Stimulated activated CD8-positive, alpha-beta memory T cell treated with anti-CD3 and anti-CD28 coated beads, Interleukin-2, amount 100 ng/mL, for 1 hour (primary cell): ENCODE data around the gene PITPNM2.
A peak's percentile ranks its signal among the peaks of the same experiment; 100 is the strongest.
"Not testable (repeated sequence)": the region's sequence is repeated elsewhere in the genome, so short reads cannot be mapped to it uniquely, and the experiment has no call there.

Experiments
- DNase-seq, 2 donors: peaks; one replicate each; pipeline ENCODE4 v3.0.0-alpha.2; 2020; ENCODE audit warnings: low read depth in 2 of 2

Gene PITPNM2

DNA sequence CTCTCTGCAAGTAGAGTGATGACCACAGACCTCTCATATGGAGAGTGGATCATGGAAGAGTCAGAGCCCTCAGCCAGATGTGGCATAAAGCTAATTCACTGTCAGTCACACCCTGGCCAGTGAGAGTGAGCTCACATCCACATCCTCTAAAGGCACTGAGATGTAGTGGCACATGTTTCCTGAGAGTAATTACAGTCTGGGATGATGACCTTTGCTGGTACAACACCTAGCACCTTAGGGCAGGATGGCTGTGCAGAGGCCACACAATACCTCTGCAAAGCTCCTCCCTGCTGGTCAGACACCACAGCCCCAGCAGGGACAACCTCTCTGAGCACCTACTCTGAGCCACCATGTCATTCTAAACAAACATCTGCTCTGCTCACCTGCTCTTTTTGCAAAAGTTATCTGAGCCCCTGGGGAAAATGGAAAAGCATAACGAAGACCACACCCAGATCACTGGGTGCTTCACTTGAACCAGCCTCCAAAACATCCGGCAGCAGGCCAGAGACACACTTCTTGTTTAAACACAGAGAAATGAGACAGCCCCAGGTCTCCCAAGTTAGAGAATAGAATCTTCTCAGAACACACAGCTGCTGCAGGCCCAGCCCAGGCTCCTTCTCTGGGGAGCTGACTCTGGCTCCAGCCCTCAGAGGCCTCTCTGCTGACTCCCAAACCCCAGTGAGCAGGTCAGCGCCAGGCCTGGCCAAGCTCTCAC is 30.3 kb downstream of the PITPNM2 start:
- DNase-seq: no peak

GRCh38 chr12:123119808-123120207 is 31.1 kb downstream of the PITPNM2 start:
- no peak for DNase-seq

DNA sequence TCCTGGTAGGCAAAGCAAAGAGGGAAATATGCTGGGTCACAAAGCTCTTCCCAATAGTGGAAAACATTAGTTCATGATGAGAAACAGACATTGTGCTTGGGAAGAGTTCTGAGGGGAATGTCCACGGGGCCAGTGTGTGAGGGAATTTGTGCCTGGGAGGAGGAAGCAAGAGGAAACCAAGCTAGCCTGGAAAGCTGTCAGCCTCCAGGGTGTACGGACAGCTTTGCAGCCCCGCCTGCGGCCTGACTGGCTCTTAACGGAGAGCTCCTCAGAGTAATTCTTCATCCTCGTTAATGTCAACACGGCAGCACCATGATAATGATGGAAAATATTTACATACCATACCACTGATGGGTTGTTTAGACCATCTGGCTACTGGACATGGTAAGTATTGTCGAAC is 32.4 kb downstream of the PITPNM2 start:
- no peak for DNase-seq

DNA sequence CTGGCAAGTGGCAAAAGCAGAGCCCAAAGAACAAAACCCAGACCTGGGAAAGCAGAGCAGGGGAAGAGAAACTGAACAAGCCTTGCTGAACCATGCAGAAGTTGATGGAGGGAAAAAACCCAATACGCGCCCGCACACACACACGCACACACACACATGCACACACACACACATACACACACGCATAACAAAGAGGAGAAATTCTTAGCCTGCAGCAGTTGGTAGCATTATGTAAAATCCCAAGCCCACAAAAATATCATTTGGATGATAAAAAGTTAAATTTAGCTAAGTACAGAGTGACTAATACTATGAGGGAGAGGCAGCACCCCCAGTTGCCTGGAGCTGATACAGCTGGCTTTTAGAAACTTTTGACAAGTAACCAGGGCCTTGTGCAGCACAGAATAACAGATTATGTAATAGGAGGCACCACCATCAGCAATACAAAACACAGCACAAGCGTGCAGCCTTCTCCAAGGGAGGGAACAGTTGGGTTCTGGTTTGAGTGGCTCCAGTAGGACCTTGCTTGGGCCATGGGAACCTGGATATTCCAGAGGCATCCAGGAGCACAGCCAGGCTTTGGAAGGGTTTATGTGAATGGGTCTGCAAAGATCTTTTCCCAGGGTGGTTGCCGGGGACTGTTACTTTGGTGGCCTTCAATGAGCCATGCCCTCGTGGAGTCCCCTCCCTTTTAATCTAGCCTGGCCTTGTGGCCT is 35.3 kb downstream of the PITPNM2 start:
- no peak for DNase-seq

GRCh38 chr12:123114304-123115083 is 36.4 kb downstream of the PITPNM2 start:
- no peak for DNase-seq

DNA sequence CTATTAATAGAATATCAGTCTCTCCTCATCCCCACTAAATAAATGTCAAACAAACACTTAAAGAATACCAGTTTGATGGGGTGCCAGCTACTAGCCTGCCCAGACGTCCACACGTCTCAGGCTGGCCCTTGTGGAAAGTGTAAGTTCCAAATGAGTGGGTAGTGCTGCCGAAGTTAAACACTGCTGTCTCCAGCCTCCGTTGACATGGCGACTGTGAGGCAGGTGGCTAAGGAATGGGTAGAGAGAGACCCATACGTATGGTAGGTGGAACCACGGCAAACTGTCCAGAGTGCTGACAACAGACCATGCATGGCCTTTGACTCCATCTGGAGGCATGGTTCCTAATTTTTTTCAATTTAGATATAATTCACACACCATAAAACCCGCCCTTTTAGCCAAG is 37.9 kb downstream of the PITPNM2 start:
- DNase-seq: no peak

DNA sequence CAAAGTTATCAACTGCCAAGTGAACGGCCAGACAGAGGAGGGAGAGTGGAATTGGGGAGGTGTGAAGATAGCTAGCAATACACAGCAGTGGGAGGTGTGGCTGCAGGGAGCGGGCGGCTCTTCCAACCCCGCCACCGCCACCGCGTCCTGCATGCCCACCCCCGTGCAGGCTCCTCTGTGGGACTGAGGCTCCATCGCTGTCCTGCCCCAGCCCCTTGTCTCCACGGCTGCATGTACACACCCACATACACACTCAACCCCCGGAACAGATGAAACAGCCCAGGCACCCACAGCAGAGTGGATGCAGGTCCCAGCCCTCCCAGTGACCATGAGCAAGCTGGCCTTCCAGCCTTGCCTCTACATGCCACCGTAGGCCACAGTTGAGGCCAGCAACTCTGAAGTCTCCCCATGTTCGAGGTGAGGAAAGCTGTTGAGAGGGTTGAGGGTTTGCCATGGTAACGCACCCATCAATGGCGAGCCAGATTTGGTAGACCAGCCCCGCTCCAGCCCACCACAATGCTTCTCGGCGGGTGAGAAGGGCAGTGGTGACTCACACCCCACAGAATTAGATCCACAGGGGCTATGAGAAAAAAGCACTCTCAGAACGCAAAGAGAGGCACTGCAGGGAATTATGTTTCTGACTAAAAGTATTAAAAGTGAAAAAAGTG is 39.3 kb downstream of the PITPNM2 start:
- peak in 1 of 2 donors; percentile 11 for DNase-seq

- DNase-seq: no peak
Measured at GRCh38 chr12:123109319-123109772, 41.5 kb downstream of the PITPNM2 start.

GRCh38 chr12:123108682-123109066 is 42.2 kb downstream of the PITPNM2 start:
- DNase-seq: no peak

- DNase-seq: no peak
Measured at GRCh38 chr12:123107926-123108681, 42.8 kb downstream of the PITPNM2 start.

DNA sequence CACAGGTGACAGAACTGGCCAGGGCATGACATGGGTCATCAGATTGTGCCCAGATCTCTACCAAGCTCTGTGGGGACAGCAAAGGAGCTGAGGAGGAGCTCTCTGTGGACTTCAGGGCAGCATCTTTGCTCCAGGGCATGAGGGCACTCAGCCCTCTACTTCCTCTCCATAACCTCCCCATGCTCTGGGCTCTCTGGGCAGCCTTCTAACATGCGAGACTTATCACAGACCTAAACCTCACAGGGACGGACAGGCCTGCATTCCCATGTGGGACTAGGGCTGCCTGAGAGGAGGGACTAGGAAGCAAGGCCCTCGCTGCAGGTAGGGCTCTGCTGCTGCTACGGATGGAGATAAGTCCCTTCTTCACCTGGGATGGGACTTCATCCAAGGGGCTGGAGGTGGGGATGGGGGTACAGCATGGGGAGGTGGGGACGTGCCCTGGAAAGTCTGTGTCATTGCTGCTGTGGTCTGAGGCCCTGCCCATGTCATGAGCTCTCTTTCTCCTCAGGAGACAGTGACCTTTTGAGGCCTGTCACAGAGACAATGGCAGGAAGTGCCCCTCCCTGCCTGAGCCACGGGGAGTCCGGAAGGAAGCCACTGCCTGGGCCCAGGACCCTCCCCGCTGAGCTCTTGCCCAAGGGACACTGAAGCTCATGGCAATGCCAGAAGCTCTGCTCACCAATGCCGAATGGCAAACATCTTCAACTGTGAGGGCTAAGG is 44.1 kb downstream of the PITPNM2 start:
- DNase-seq: peak; percentile 24

- no peak for DNase-seq
Measured at GRCh38 chr12:123105211-123105826, 45.6 kb downstream of the PITPNM2 start.

DNA sequence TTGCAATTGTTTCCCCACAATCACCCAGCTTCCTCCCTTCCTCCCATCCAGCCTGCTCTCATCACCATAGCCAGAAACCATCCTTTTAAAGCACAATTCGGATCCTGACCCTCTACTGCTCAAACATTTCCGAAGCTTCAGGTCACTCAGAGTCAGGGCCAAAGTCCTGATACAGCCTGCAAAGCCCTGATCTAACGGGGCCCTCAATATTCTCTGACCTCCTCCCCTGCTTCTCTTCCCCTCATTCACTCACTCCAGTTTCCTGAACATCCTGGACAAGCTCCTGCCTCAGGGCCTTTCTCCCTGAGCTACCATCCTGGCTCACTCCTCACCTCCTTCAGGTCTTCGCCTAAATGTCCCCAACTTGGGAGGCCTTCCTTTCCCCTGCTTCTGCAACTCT is 46.1 kb downstream of the PITPNM2 start:
- no peak for DNase-seq

GRCh38 chr12:123104094-123104493 is 46.8 kb downstream of the PITPNM2 start:
- not testable (repeated sequence) for DNase-seq

GRCh38 chr12:123102781-123103503 is 47.9 kb downstream of the PITPNM2 start:
- no peak for DNase-seq

GRCh38 chr12:123102366-123102765 is 48.5 kb downstream of the PITPNM2 start:
- DNase-seq: no peak

- DNase-seq: no peak
Measured at GRCh38 chr12:123101526-123101925, 49.4 kb downstream of the PITPNM2 start.
